OCI-LY1 (cell line): ENCODE data around the gene GRAMD1A.
"Not testable (repeated sequence)": the region's sequence is repeated elsewhere in the genome, so short reads cannot be mapped to it uniquely, and the experiment has no call there.

ENCODE experiments used
- H2AFZ ChIP-seq: fragments of 200-600 bp; sonication (generic), shearing (Covaris generic); 2 replicates; pipeline ENCODE4 v1.6.0; 2014; ENCODE audit warnings: antibody characterized with exemption, mild to moderate bottlenecking, low read length
- H3F3A ChIP-seq: fragments of 200-600 bp; sonication (generic), shearing (Covaris generic); 2 replicates; pipeline ENCODE4 v1.6.0; 2014; ENCODE audit warnings: mild to moderate bottlenecking, antibody characterized with exemption, low read length, moderate library complexity; ENCODE audit not compliant: insufficient read depth
- H3K27ac ChIP-seq: fragments of 200-600 bp; sonication (generic); 2 replicates; pipeline ENCODE4 v1.5.1; 2014; ENCODE audit warnings: low read length, mixed run types, mild to moderate bottlenecking, low read depth; ENCODE audit not compliant: poor library complexity, severe bottlenecking
- H3K27me3 ChIP-seq: fragments of 200-600 bp; sonication (generic); 2 replicates; pipeline ENCODE4 v1.6.0; 2014; ENCODE audit warnings: antibody characterized with exemption, mild to moderate bottlenecking, low read length, moderate library complexity; ENCODE audit not compliant: insufficient read depth
- H3K36me3 ChIP-seq: fragments of 200-600 bp; sonication (generic); 2 replicates; pipeline ENCODE4 v1.6.1; 2014; ENCODE audit warnings: mild to moderate bottlenecking, antibody characterized with exemption, low read length, moderate library complexity, mixed read lengths; ENCODE audit not compliant: insufficient read depth
- H3K4me1 ChIP-seq: fragments of 200-600 bp; sonication (generic); 2 replicates; pipeline ENCODE4 v1.5.1; 2014; ENCODE audit warnings: mild to moderate bottlenecking, low read length, moderate library complexity; ENCODE audit not compliant: insufficient read depth, severe bottlenecking
- H3K4me2 ChIP-seq: fragments of 200-600 bp; sonication (generic), shearing (Covaris generic); 2 replicates; pipeline ENCODE4 v1.6.1; 2014; ENCODE audit warnings: low read length
- H3K4me3 ChIP-seq: fragments of 200-600 bp; sonication (generic); 2 replicates; pipeline ENCODE4 v1.5.1; 2014; ENCODE audit warnings: low read length, low read depth, mild to moderate bottlenecking, mixed read lengths; ENCODE audit not compliant: poor library complexity, severe bottlenecking
- H3K79me2 ChIP-seq: fragments of 200-600 bp; shearing (Covaris generic); 2 replicates; pipeline ENCODE4 v1.6.1; 2016; ENCODE audit warnings: mixed run types, low read length, mixed read lengths; ENCODE audit not compliant: insufficient read depth
- H3K9ac ChIP-seq: fragments of 200-600 bp; sonication (generic), shearing (Covaris generic); 2 replicates; pipeline ENCODE4 v1.6.1; 2014; ENCODE audit warnings: mild to moderate bottlenecking, low read length, mixed read lengths
- H3K9me2 ChIP-seq: fragments of 200-600 bp; sonication (generic), shearing (Covaris generic); 2 replicates; pipeline ENCODE4 v1.6.1; 2014; ENCODE audit warnings: low read depth, mild to moderate bottlenecking, low read length, mixed read lengths
- H3K9me3 ChIP-seq: fragments of 200-600 bp; shearing (Covaris generic); 2 replicates; pipeline ENCODE4 v1.6.1; 2014; ENCODE audit warnings: low read length, mixed read lengths
- H4K20me1 ChIP-seq: fragments of 200-600 bp; sonication (generic), shearing (Covaris generic); 2 replicates; pipeline ENCODE4 v1.6.0; 2016; ENCODE audit warnings: mild to moderate bottlenecking, low read length; ENCODE audit not compliant: insufficient read depth
- CTCF ChIP-seq: fragments of 200-600 bp; sonication (generic), shearing (Covaris generic); IDR thresholded peaks from 2 replicates; pipeline ENCODE4 v1.5.1; 2017; ENCODE audit warnings: mild to moderate bottlenecking, antibody characterized with exemption, low read length, moderate library complexity, mixed read lengths
- EZH2 ChIP-seq: fragments of 200-600 bp; sonication (generic), shearing (Covaris generic); IDR thresholded peaks from 2 replicates; pipeline ENCODE4 v1.8.0; 2017; ENCODE audit warnings: borderline replicate concordance, mixed run types, mild to moderate bottlenecking, antibody characterized with exemption, low read length, moderate library complexity, mixed read lengths

GRAMD1A gene

GRCh38 chr19:35027009-35027408 lies 26.9 kb downstream of the GRAMD1A start:
- Histone ChIP-seq H3K9me3 (no peaks in the 10 kb centered on the region), H3K9me2 (no peaks in the 10 kb centered on the region), H3K27ac (no peak overlapping the region), H3K4me2 (no peak overlapping the region), H3K4me3 (no peak overlapping the region), H3K4me1 (no peaks in the 10 kb centered on the region), H4K20me1 (no peaks in the 10 kb centered on the region), H3F3A (no peaks in the 10 kb centered on the region), H3K9ac (no peak overlapping the region), H3K27me3 (peaks cover 4% of the 10 kb centered on the region; the same call in 1 of the 2 replicates), H3K79me2 (no peaks in the 10 kb centered on the region), H3K36me3 (peaks cover 63% of the 10 kb centered on the region), H2AFZ (no peak overlapping the region)
- TF ChIP-seq EZH2 (no peak), CTCF (no peak)

- peaks cover 11% of the 10 kb centered on the region for H3K27me3 ChIP-seq
- no peaks in the 10 kb centered on the region for H4K20me1 ChIP-seq
- no peaks in the 10 kb centered on the region for H3K4me1 ChIP-seq
- peaks cover 52% of the 10 kb centered on the region for H3K36me3 ChIP-seq
- no peak overlapping the region for H2AFZ ChIP-seq
- H3K9me2 ChIP-seq: no peaks in the 10 kb centered on the region
- no peak overlapping the region for H3K4me3 ChIP-seq
- no peaks in the 10 kb centered on the region for H3F3A ChIP-seq
- H3K9ac ChIP-seq: no peak overlapping the region
- H3K4me2 ChIP-seq: no peak overlapping the region
- TF ChIP-seq CTCF (no peak), EZH2 (no peak)
- H3K79me2 ChIP-seq: no peaks in the 10 kb centered on the region
- H3K9me3 ChIP-seq: no peaks in the 10 kb centered on the region
- H3K27ac ChIP-seq: no peak overlapping the region
Observed at GRCh38 chr19:35027851-35028599, 27.9 kb downstream of the GRAMD1A start.

- not testable (repeated sequence) for H3K9me2 ChIP-seq
- peaks cover 11% of the 10 kb centered on the region for H3K27me3 ChIP-seq
Observed at GRCh38 chr19:35028600-35028885, 28.4 kb downstream of the GRAMD1A start.

GRCh38 chr19:35029275-35029736 lies 29.2 kb downstream of the GRAMD1A start:
- H3K4me2 ChIP-seq, H2AFZ ChIP-seq, H3F3A ChIP-seq, H3K4me1 ChIP-seq, H3K9ac ChIP-seq, H3K9me3 ChIP-seq, H3K79me2 ChIP-seq, H3K27ac ChIP-seq, H4K20me1 ChIP-seq, H3K4me3 ChIP-seq, H3K9me2 ChIP-seq: not testable (repeated sequence)
- Histone ChIP-seq H3K27me3 (peaks cover 11% of the 10 kb centered on the region), H3K36me3 (peaks cover 40% of the 10 kb centered on the region)

More at GRCh38 chr19:35028600-35028885, 28.4 kb downstream of the GRAMD1A start:
- H3K36me3 ChIP-seq: peaks cover 47% of the 10 kb centered on the region
- H3K4me2 ChIP-seq, H3K79me2 ChIP-seq, H3K27ac ChIP-seq, H3K4me1 ChIP-seq, H4K20me1 ChIP-seq, H2AFZ ChIP-seq, H3K9ac ChIP-seq, H3K9me3 ChIP-seq, H3F3A ChIP-seq, H3K4me3 ChIP-seq: not testable (repeated sequence)
